Liver (tissue), 3 donors: ENCODE data around the gene DIP2C.

ENCODE experiments used
- CTCF ChIP-seq: fragments of 150-350 bp; IDR thresholded peaks from 2 replicates; pipeline ENCODE4 v1.5.1; 2017; ENCODE audit warnings: improper control_type of control experiment, low read depth, low read length; ENCODE audit not compliant: missing input control
- EGR1 ChIP-seq, 2 donors: IDR thresholded peaks; 2 replicates each; pipeline ENCODE4 v1.6.1; 2016 to 2018; ENCODE audit warnings: antibody characterized with exemption in 2 of 2, low read depth in 2 of 2
- FOXA1 ChIP-seq: IDR thresholded peaks from 2 replicates; pipeline ENCODE4 v1.6.1; 2016; ENCODE audit warnings: antibody characterized with exemption
- GABPA ChIP-seq, 2 donors: IDR thresholded peaks in 1 of 2; conservative IDR thresholded peaks in 1 of 2; 2 replicates each; pipeline ENCODE4 v1.6.1; 2016; ENCODE audit warnings: antibody characterized with exemption in 2 of 2, mild to moderate bottlenecking in 1 of 2, moderate library complexity in 1 of 2
- JUND ChIP-seq, 2 donors: IDR thresholded peaks; 2 replicates each; pipeline ENCODE4 v1.6.1; 2016; ENCODE audit warnings: antibody characterized with exemption in 2 of 2
- MAX ChIP-seq: IDR thresholded peaks from 2 replicates; pipeline ENCODE4 v1.6.1; 2016; ENCODE audit warnings: antibody characterized with exemption
- NR2F2 ChIP-seq: IDR thresholded peaks from 2 replicates; pipeline ENCODE4 v1.6.1; 2016; ENCODE audit warnings: antibody characterized with exemption
- RAD21 ChIP-seq, 2 donors: IDR thresholded peaks; 2 replicates each; pipeline ENCODE4 v1.6.1; 2016; ENCODE audit warnings: antibody characterized with exemption in 2 of 2, mild to moderate bottlenecking in 2 of 2
- RXRA ChIP-seq, 2 donors: IDR thresholded peaks; 2 replicates each; pipeline ENCODE4 v1.6.1; 2017 to 2018; ENCODE audit warnings: antibody characterized with exemption in 2 of 2, mild to moderate bottlenecking in 1 of 2
- SP1 ChIP-seq: IDR thresholded peaks from 2 replicates; pipeline ENCODE4 v1.6.1; 2018; ENCODE audit warnings: antibody characterized with exemption, mild to moderate bottlenecking
- TAF1 ChIP-seq: conservative IDR thresholded peaks from 2 replicates; pipeline ENCODE4 v1.6.1; 2016; ENCODE audit warnings: antibody characterized with exemption, mild to moderate bottlenecking
- TF ChIP-seq, protein P1 (sequence below): IDR thresholded peaks from 2 replicates; pipeline ENCODE4 v1.6.1; 2016; ENCODE audit warnings: antibody characterized with exemption
- TF ChIP-seq, protein P2 (sequence below): IDR thresholded peaks from 2 replicates; pipeline ENCODE4 v1.6.1; 2016; ENCODE audit warnings: antibody characterized with exemption, mild to moderate bottlenecking
- TF ChIP-seq, protein P3 (sequence below): IDR thresholded peaks from 2 replicates; pipeline ENCODE4 v1.6.1; 2016; ENCODE audit warnings: antibody characterized with exemption
- donor health status: healthy.
- donor health status: healthy.

- TF ChIP-seq JUND (IDR thresholded peaks at IDR 0.05) (no peak), CTCF (no peak), GABPA (IDR thresholded peaks at IDR 0.05 in 1 of 2, conservative IDR thresholded peaks at IDR 0.05 in 1 of 2) (no peak), TAF1 (no peak), EGR1 (IDR thresholded peaks at IDR 0.05; ENCODE audit: low read depth in 2 of 2) (no peak), RAD21 (IDR thresholded peaks at IDR 0.05) (no peak), MAX (no peak), NR2F2 (no peak), SP1 (no peak), RXRA (IDR thresholded peaks at IDR 0.05) (no peak), FOXA1 (no peak)
- TF ChIP-seq, protein P1, sequence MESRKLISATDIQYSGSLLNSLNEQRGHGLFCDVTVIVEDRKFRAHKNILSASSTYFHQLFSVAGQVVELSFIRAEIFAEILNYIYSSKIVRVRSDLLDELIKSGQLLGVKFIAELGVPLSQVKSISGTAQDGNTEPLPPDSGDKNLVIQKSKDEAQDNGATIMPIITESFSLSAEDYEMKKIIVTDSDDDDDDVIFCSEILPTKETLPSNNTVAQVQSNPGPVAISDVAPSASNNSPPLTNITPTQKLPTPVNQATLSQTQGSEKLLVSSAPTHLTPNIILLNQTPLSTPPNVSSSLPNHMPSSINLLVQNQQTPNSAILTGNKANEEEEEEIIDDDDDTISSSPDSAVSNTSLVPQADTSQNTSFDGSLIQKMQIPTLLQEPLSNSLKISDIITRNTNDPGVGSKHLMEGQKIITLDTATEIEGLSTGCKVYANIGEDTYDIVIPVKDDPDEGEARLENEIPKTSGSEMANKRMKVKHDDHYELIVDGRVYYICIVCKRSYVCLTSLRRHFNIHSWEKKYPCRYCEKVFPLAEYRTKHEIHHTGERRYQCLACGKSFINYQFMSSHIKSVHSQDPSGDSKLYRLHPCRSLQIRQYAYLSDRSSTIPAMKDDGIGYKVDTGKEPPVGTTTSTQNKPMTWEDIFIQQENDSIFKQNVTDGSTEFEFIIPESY: no peak
- TF ChIP-seq, protein P2, sequence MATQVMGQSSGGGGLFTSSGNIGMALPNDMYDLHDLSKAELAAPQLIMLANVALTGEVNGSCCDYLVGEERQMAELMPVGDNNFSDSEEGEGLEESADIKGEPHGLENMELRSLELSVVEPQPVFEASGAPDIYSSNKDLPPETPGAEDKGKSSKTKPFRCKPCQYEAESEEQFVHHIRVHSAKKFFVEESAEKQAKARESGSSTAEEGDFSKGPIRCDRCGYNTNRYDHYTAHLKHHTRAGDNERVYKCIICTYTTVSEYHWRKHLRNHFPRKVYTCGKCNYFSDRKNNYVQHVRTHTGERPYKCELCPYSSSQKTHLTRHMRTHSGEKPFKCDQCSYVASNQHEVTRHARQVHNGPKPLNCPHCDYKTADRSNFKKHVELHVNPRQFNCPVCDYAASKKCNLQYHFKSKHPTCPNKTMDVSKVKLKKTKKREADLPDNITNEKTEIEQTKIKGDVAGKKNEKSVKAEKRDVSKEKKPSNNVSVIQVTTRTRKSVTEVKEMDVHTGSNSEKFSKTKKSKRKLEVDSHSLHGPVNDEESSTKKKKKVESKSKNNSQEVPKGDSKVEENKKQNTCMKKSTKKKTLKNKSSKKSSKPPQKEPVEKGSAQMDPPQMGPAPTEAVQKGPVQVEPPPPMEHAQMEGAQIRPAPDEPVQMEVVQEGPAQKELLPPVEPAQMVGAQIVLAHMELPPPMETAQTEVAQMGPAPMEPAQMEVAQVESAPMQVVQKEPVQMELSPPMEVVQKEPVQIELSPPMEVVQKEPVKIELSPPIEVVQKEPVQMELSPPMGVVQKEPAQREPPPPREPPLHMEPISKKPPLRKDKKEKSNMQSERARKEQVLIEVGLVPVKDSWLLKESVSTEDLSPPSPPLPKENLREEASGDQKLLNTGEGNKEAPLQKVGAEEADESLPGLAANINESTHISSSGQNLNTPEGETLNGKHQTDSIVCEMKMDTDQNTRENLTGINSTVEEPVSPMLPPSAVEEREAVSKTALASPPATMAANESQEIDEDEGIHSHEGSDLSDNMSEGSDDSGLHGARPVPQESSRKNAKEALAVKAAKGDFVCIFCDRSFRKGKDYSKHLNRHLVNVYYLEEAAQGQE: no peak
- TF ChIP-seq, protein P3, sequence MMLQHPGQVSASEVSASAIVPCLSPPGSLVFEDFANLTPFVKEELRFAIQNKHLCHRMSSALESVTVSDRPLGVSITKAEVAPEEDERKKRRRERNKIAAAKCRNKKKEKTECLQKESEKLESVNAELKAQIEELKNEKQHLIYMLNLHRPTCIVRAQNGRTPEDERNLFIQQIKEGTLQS: no peak
Measured at GRCh38 chr10:583433-583832, 106.0 kb downstream of the DIP2C start.
